Hepatocyte (in vitro differentiated cells): ENCODE measurements around the gene C2orf68.

ENCODE experiments used
- EZH2phosphoT487 ChIP-seq: fragments of 200-600 bp; sonication (generic); IDR thresholded peaks from one replicate; pipeline ENCODE4 v1.6.1; 2018; ENCODE audit warnings: antibody characterized with exemption, mild to moderate bottlenecking, low read depth, moderate library complexity; ENCODE audit not compliant: unreplicated experiment, severe bottlenecking
- TF ChIP-seq, protein P1 (sequence below): fragments of 200-600 bp; sonication (generic); IDR thresholded peaks from 2 replicates; pipeline ENCODE4 v1.5.1; 2016; ENCODE audit warnings: antibody characterized with exemption, mild to moderate bottlenecking; ENCODE audit not compliant: poor library complexity

DNA sequence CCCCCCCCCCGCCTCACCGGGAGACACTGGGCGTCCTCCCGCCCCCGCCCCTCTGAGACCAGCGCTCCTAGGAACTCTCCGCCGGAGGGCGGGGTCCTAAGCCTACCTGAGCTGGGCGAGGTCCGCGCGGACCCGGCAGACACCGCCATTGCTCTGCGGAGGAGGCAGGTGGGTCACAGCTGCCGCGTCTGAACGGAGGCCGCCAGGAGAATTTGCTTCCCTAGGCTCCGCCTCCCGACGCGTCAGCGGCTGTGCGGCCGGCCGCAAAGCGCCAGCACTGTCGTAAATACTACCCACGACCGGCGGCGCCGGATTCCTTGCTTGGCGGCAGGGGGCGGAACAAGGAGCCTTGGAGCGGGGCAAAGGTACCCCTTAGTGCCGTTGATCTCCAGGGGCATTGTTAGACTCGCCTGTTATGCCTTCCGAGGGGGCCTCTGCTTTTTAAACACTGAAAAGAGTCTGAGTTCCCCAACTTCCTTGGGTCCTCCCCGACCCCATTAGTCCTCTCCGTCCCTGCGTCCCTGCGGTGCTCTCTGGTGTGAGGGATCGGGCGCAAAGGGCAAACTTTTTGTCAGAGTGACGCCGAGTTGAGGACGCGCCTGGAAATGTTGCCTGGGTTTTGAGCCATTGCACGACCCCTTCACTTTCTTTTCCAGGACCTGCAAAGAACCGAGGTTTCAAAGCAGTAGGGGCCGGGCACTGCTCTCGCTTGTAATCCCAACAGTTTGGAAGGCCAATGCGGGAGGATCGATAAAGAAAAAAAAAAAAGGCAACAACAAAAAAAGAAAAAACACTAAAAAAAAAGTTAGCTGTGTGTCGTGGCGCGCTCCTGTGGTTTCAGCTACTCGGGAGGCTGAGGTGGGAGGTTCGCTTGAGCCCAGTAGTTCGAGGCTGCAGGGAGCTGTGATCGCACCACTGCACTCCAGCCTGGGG is 50.3 kb downstream of the C2orf68 start, which contains the start of gene GGCX:
- TF ChIP-seq, protein P1, sequence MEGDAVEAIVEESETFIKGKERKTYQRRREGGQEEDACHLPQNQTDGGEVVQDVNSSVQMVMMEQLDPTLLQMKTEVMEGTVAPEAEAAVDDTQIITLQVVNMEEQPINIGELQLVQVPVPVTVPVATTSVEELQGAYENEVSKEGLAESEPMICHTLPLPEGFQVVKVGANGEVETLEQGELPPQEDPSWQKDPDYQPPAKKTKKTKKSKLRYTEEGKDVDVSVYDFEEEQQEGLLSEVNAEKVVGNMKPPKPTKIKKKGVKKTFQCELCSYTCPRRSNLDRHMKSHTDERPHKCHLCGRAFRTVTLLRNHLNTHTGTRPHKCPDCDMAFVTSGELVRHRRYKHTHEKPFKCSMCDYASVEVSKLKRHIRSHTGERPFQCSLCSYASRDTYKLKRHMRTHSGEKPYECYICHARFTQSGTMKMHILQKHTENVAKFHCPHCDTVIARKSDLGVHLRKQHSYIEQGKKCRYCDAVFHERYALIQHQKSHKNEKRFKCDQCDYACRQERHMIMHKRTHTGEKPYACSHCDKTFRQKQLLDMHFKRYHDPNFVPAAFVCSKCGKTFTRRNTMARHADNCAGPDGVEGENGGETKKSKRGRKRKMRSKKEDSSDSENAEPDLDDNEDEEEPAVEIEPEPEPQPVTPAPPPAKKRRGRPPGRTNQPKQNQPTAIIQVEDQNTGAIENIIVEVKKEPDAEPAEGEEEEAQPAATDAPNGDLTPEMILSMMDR, result no peak
- no peak for TF ChIP-seq EZH2phosphoT487
